GM20000 (cell line): ENCODE results near the gene BRSK2.

Source experiments
- DNase-seq: peaks from one replicate; pipeline ENCODE4 v3.0.0; 2012; ENCODE audit warnings: low spot score
- TF ChIP-seq, protein P1 (sequence below): IDR thresholded peaks from 2 replicates; pipeline ENCODE4 v1.5.1; 2012; ENCODE audit warnings: mild to moderate bottlenecking, control low read depth; ENCODE audit errors: extremely low read depth, missing control alignments

The BRSK2 gene

GRCh38 chr11:1382831-1383607 is 6.7 kb upstream of the BRSK2 start:
- TF ChIP-seq, protein P1, sequence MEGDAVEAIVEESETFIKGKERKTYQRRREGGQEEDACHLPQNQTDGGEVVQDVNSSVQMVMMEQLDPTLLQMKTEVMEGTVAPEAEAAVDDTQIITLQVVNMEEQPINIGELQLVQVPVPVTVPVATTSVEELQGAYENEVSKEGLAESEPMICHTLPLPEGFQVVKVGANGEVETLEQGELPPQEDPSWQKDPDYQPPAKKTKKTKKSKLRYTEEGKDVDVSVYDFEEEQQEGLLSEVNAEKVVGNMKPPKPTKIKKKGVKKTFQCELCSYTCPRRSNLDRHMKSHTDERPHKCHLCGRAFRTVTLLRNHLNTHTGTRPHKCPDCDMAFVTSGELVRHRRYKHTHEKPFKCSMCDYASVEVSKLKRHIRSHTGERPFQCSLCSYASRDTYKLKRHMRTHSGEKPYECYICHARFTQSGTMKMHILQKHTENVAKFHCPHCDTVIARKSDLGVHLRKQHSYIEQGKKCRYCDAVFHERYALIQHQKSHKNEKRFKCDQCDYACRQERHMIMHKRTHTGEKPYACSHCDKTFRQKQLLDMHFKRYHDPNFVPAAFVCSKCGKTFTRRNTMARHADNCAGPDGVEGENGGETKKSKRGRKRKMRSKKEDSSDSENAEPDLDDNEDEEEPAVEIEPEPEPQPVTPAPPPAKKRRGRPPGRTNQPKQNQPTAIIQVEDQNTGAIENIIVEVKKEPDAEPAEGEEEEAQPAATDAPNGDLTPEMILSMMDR, result no peak
- DNase-seq, result peak; percentile 92

DNA sequence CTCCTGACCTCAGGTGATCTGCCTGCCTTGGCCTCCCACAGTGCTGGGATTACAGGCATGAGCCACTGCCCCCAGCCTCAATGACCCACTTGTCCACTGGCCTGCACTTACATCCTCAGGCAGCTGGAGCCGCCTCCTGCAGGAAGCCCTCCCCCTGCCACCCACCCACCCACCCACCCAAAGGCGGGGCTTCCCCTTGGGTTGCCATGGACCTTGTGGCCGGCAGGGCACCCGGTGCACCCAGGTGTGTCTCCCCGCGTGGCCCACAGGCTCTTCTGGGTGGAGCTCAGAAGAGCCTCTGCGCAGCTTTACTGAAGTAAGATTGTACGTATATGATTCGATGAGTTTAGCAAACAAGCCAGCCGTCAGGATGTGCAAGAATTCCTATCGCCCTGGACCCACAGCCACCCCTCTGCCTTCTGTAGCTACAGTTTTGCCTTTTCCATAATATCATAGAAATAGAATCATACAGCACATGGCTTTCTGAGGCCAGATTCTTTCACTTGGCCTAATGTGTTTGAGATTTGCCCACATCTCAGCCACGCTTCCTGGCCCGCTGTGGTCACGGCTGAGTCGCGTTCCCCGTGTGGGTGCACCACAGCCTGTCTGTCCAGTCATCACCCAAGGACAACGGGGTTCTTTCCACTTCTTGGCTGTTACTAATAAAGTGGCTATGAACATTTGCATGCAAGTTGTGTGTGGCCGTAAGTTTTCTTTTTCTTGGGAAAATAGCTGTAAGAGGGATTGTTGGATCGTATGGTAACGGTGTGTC is 5.3 kb upstream of the BRSK2 start:
- TF ChIP-seq, protein P1, result no peak
- DNase-seq, result no peak

GRCh38 chr11:1387521-1387920 is 2.2 kb upstream of the BRSK2 start:
- DNase-seq, result no peak
- TF ChIP-seq, protein P1, result no peak

DNA sequence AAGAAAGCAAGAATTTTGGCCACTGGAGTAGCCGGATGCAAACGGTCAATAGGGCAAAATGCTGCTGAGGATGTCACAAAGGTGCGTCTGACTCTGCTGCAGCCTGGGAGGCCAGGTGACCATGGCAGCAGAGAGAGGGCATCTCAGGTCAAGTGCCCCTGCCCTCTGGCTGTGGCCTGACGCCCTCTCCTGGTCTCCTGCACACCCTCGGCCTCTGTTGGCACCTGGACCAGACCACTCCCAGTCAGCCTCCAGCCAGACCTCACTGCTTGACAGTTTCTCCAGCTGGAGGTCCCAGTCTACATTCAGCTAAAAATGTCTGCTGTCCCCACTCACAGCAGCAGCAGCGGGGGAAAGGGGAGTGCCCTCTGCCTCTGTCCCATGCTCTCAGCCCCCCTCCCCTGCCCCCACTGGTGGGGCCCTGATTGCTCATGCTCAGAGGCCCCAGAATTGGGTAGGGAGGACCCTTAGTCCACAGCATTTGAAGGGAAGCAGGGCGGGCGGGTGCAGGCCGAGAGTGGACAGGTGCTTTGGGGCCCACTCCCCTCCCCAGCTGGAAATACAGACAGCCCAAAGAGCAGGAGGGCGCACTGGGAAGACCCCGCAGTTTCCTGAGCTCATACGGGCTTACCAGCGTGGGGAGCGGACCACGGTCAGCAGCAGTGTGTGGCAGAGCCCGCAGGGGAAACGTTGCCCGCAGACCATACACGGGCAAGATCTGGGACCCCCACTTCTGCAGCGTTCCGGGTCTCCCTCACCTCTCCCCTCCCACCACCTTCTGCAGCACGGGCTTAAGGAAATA is 1.6 kb upstream of the BRSK2 start:
- no peak for DNase-seq
- TF ChIP-seq, protein P1, result no peak

- DNase-seq, result no peak
- TF ChIP-seq, protein P1, result no peak
Observed at GRCh38 chr11:1388763-1389102, 1.0 kb upstream of the BRSK2 start.

DNA sequence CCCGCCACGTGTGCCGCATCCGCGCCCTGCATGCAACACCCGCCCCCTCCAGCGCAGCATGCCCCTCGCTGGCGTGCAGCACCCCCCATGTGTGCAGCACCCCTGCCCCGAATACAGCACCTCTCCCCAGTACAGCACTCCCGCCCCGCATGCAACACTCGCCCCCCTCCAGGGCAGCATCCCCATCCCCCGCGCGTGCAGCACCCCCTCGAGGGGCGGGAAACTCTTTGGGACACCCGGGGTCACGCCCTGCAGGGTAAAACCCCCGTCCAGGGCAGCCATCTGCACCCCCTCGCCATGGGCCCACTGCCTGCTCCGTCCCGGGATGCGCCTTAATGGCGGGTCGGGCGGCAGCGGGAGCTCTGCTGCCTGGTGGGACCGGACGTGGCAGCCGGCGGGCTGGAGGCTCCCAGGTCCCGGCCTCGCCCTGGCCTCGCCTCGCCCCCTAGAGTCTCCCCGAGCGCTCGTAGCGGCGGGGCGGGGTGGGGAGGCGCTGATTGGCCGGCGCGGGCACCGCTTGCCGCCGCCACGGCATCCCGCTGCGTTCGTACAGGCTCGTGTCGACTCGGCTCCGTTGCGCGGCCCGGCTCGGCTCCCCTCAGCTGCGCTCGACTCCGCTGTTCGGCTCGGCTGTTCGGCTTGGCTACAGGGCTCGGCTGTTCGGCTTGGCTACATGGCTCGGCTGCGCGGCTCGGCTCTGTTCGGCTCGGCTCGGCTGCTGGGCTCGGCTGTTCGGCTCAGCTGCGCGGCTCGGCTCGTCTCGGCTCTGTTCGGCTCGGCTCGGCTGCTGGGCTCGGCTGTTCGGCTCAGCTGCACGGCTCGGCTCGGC is 417 bp upstream of the BRSK2 start:
- TF ChIP-seq, protein P1, result no peak
- peak; percentile 96 for DNase-seq
